GM23338 (cell line): ENCODE measurements around the gene GRK7.

Source experiments
- CTCF ChIP-seq, 2 experiments: fragments of 200-600 bp in 1 of 2; sonication (generic) in 1 of 2; conservative IDR thresholded peaks; 2 replicates each; pipeline versions ENCODE4 v1.5.1 to v1.6.1; 2016 to 2017; ENCODE audit warnings: antibody characterized with exemption in 2 of 2, low read depth in 2 of 2, mild to moderate bottlenecking in 2 of 2, moderate library complexity in 1 of 2
- EZH2 ChIP-seq: fragments of 200-600 bp; sonication (generic); IDR thresholded peaks from one replicate; pipeline ENCODE4 v1.8.0; 2017; ENCODE audit warnings: antibody characterized with exemption, mild to moderate bottlenecking, low read depth; ENCODE audit not compliant: unreplicated experiment
- EZH2phosphoT487 ChIP-seq: fragments of 200-600 bp; sonication (generic); IDR thresholded peaks from one replicate; pipeline ENCODE4 v1.8.1; 2018; ENCODE audit warnings: antibody characterized with exemption; ENCODE audit not compliant: unreplicated experiment
- JUNB ChIP-seq: IDR thresholded peaks from one replicate; pipeline ENCODE4 v1.6.1; 2016; ENCODE audit warnings: antibody characterized with exemption; ENCODE audit not compliant: unreplicated experiment
- POLR2AphosphoS5 ChIP-seq: IDR thresholded peaks from 2 replicates; pipeline ENCODE4 v1.6.1; 2016; ENCODE audit warnings: antibody characterized with exemption, low read depth
- REST ChIP-seq: IDR thresholded peaks from one replicate; pipeline ENCODE4 v1.6.1; 2018; ENCODE audit warnings: antibody characterized with exemption; ENCODE audit not compliant: unreplicated experiment
- STAT1 ChIP-seq: IDR thresholded peaks from one replicate; pipeline ENCODE4 v1.6.1; 2016; ENCODE audit warnings: antibody characterized with exemption; ENCODE audit not compliant: unreplicated experiment
- ZNF462 ChIP-seq: fragments of 250-450 bp; sonication (Bioruptor Pico); IDR thresholded peaks from 2 replicates; pipeline ENCODE4 v1.5.0; 2020; ENCODE audit warnings: mild to moderate bottlenecking, moderate library complexity

GRCh38 chr3:141743305-141743704 is 19.9 kb upstream of the GRK7 start:
- TF ChIP-seq CTCF (conservative IDR thresholded peaks at IDR 0.05; ENCODE audit: low read depth in 2 of 2) (no peak), ZNF462 (CRISPR knock-in tag) (no peak), EZH2phosphoT487 (no peak), EZH2 (no peak), POLR2AphosphoS5 (no peak), JUNB (no peak), REST (no peak), STAT1 (no peak)
